Calu3 (cell line): Measurements from ENCODE around the gene NAA10. TPM values are rescaled to one million over a fixed set of nuclear protein-coding genes. Genes with fewer than 3 reads are reported as not detected.

ENCODE experiments used
- BruUV-seq: library from RNA; stranded (reverse); fragments of 400-500 nt; replicated peaks from 2 replicates; lab custom pipeline; 2021; lab: Mats Ljungman, UMichigan
- CTCF ChIA-PET: fragments of 300-600 bp; sonication (Branson Sonifier 250); formaldehyde crosslinking; loops from one replicate; lab custom pipeline; 2022; ENCODE audit warnings: antibody characterized with exemption; lab: Charles Lee
- DNase-seq: peaks from one replicate; pipeline ENCODE4 v3.0.0; 2022
- H3K27ac Mint-ChIP-seq: one replicate; pipeline ENCODE4 v1.8.0; 2022; ENCODE audit warnings: mixed read lengths; ENCODE audit not compliant: unreplicated experiment
- H3K27me3 Mint-ChIP-seq: one replicate; pipeline ENCODE4 v1.8.0; 2022; ENCODE audit warnings: mixed read lengths; ENCODE audit not compliant: unreplicated experiment
- H3K36me3 Mint-ChIP-seq: one replicate; pipeline ENCODE4 v1.8.0; 2022; ENCODE audit warnings: mild to moderate bottlenecking, moderate library complexity, mixed read lengths; ENCODE audit not compliant: insufficient read depth, unreplicated experiment
- H3K4me1 Mint-ChIP-seq: one replicate; pipeline ENCODE4 v1.8.0; 2022; ENCODE audit warnings: mild to moderate bottlenecking, low read depth, mixed read lengths; ENCODE audit not compliant: unreplicated experiment
- H3K4me3 Mint-ChIP-seq: one replicate; pipeline ENCODE4 v1.8.0; 2022; ENCODE audit warnings: mild to moderate bottlenecking, low read depth, moderate library complexity, mixed read lengths; ENCODE audit not compliant: unreplicated experiment
- H3K9me3 Mint-ChIP-seq: one replicate; pipeline ENCODE4 v1.8.0; 2022; ENCODE audit warnings: low read depth, mixed read lengths; ENCODE audit not compliant: unreplicated experiment
- intact Hi-C: fragments of 100-400 bp; cut with micrococcal nuclease; formaldehyde crosslinking; loops from one replicate; pipeline ENCODE4 v1.10.0; 2022; ENCODE audit not compliant: unreplicated experiment
- total RNA-seq: library from RNA; stranded (reverse); gene quantifications from 2 replicates; pipeline ENCODE4 v1.2.3, GENCODE V29; 2022
- TF ChIP-seq, protein P1 (sequence below): fragments of 200-600 bp; IDR thresholded peaks from one replicate; pipeline ENCODE4 v1.8.0; 2022; ENCODE audit warnings: antibody characterized with exemption; ENCODE audit not compliant: unreplicated experiment

The NAA10 gene
- total RNA-seq, 1 experiment from 2014 or later, result 139 TPM

DNA sequence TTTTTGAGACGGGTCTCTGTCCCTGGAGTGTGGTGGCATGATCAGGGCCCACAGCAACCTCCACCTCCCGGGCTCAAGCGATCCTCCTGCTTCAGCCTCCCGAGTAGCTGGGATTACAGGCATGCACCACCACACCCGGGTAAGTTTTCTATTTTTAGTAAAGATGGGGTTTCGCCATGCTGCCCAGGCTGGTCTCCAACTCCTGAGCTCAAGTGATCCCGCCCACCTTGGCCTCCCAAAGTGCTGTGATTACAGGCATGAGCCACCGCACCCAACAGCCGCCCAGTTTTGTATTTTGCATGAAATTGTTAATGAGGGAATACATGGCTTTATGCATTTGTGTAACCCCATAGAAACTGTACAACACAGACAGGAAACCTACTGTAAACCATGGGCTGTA, 6.0 kb downstream of the NAA10 start:
- TF ChIP-seq, protein P1, sequence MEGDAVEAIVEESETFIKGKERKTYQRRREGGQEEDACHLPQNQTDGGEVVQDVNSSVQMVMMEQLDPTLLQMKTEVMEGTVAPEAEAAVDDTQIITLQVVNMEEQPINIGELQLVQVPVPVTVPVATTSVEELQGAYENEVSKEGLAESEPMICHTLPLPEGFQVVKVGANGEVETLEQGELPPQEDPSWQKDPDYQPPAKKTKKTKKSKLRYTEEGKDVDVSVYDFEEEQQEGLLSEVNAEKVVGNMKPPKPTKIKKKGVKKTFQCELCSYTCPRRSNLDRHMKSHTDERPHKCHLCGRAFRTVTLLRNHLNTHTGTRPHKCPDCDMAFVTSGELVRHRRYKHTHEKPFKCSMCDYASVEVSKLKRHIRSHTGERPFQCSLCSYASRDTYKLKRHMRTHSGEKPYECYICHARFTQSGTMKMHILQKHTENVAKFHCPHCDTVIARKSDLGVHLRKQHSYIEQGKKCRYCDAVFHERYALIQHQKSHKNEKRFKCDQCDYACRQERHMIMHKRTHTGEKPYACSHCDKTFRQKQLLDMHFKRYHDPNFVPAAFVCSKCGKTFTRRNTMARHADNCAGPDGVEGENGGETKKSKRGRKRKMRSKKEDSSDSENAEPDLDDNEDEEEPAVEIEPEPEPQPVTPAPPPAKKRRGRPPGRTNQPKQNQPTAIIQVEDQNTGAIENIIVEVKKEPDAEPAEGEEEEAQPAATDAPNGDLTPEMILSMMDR, result no peak
- Mint-ChIP-seq H3K4me1 (peaks cover 8% of the 10 kb centered on the region), H3K36me3 (peaks cover 47% of the 10 kb centered on the region), H3K9me3 (no peaks in the 10 kb centered on the region), H3K27me3 (no peaks in the 10 kb centered on the region), H3K27ac (peak overlapping the region; percentile 11), H3K4me3 (peak overlapping the region; percentile 70)
- TSS peak; percentile 26 for BruUV-seq
- intact Hi-C loops, result no loop called here
- CTCF ChIA-PET, result interaction anchor here (0.9 kb wide), 1 partner anchor 18 kb away, joined by 6 read pairs; no protein-coding TSS in a partner anchor
- DNase-seq, result no peak

DNA sequence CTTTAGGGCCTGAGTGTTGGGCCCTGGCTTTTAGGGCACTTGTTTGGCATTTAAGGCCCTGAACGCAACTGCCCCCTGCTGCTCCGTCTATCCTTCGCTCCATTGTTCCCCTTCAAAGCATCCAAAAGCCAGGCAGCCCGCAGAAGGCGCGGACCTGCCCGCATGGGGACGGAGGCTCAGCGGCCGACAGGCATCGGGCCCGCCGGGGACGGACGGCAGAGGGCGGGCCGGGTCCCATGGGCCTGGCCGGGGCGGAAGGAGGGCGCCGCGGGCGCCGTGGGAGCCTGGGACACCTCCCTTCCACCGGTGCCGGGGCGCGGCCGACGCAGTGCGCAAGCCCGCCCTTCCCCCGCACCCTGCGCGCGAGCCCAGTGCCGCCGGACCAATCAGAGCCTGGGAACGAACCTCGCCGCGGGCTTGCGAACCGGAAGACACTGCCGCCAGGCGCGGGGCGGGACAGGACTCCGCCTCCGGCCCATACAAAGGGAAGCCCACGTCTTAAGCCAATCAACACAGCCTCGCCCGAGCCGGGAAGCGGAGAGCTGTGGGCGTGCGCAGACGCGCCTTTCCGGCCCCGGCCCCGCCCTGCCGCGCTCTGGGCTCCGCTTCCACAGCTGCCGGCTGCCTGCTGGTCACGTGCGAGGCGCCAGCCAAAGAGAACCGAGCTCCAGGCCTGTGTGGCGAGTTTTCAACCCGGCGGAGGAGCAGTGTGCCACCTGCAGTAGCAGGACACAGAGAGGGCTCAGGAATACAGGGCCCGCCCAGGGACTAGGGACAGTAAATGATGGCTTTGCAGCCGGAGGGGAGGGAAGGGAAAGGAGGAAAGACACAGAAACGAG, 6.7 kb downstream of the NAA10 start:
- CTCF ChIA-PET, result interaction anchor here (0.7 to 1.1 kb wide), 3 partner anchors 17 to 261 kb away, joined by 4 to 6 read pairs (median 6); no protein-coding TSS in a partner anchor
- H3K4me1 Mint-ChIP-seq, result peaks cover 8% of the 10 kb centered on the region
- H3K27me3 Mint-ChIP-seq, result peaks cover 1% of the 10 kb centered on the region
- peak overlapping the region; percentile 11 for H3K27ac Mint-ChIP-seq
- H3K9me3 Mint-ChIP-seq, result no peaks in the 10 kb centered on the region
- H3K36me3 Mint-ChIP-seq, result peaks cover 44% of the 10 kb centered on the region
- no TSS peak for BruUV-seq
- intact Hi-C loops, result no loop called here
- TF ChIP-seq, protein P1, result no peak
- peak; percentile 96 for DNase-seq
- peak overlapping the region; percentile 70 for H3K4me3 Mint-ChIP-seq

DNA sequence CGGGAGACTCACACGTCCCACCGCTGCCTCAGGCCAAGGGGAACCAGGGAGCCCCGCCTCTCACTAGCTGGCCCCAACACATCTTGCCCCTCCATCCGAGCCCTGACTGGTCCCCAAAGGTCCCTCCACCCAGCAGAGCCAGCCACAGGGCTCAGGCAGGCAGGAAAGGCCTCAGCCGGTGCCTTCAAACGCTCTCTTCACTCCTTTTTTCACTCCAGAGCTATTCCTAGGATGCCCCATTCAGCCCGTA, 7.2 kb downstream of the NAA10 start:
- DNase-seq, result no peak
- CTCF ChIA-PET, result interaction anchor here (1.1 kb wide), 1 partner anchor 17 kb away, joined by 4 read pairs; no protein-coding TSS in a partner anchor
- intact Hi-C loops, result no loop called here

DNA sequence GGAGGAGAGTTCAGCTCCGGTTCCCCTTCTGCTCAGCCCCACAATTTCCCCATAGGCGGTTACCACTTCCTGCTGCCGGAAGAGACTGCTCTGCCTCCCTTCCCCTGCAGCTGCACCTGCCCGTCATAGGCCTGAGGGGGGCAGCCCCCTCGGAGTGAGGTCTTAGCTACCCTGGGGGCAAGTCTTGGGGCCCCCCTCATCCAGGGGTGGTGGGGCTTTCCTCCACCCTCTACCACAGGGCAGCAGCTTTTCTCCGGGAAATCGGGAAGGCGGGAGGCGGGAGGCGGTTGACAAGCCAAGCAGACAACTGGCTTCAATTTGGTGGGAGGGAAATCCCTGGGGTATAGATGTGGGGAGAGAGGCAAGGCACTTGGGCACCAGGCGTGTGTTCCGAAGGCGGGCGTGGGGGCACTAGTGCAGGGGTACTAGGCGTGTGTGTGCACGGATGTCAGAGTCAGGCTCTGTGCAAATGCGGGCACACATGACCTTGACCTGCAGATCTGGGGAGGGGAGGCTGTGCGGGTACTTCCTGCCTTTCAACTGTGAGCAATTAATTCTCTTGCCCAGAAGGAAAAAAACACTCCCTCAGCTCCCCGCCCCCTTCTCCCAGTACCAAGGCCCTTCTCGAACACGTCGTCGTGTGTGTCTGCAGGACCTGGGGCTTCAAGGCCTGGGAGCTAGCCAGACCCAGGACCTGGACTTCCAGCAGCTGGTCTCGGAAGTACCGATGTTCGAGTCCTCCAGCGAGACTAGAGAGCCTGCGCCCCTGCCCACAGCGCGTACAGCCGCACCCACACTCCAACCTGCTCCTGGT, 7.8 kb downstream of the NAA10 start:
- Mint-ChIP-seq H3K36me3 (peaks cover 38% of the 10 kb centered on the region), H3K27ac (peak overlapping the region; percentile 11), H3K9me3 (no peaks in the 10 kb centered on the region), H3K4me3 (peak overlapping the region; percentile 70), H3K4me1 (peaks cover 8% of the 10 kb centered on the region), H3K27me3 (peaks cover 12% of the 10 kb centered on the region)
- CTCF ChIA-PET, result interaction anchor here (1.1 kb wide), 2 partner anchors 16 to 20 kb away, joined by 4 read pairs; no protein-coding TSS in a partner anchor
- DNase-seq, result no peak
- intact Hi-C loops, result no loop called here
- no TSS peak for BruUV-seq
- TF ChIP-seq, protein P1, result no peak

More for the DNA sequence above, 7.2 kb downstream of the NAA10 start:
- Mint-ChIP-seq H3K9me3 (no peaks in the 10 kb centered on the region), H3K4me1 (peaks cover 8% of the 10 kb centered on the region), H3K36me3 (peaks cover 43% of the 10 kb centered on the region), H3K27me3 (peaks cover 7% of the 10 kb centered on the region), H3K4me3 (peak overlapping the region; percentile 70), H3K27ac (peak overlapping the region; percentile 11)
- TSS peak; percentile 57 for BruUV-seq
- TF ChIP-seq, protein P1, result no peak
